IMR-90 (cell line): ENCODE results near the gene TARS3.

ENCODE experiments used
- CTCF ChIP-seq: conservative IDR thresholded peaks from 2 replicates; pipeline ENCODE4 v1.5.1; 2012; ENCODE audit warnings: mild to moderate bottlenecking, low read depth, low read length, improper control_type of control experiment
- MXI1 ChIP-seq: IDR thresholded peaks from 2 replicates; pipeline ENCODE4 v1.6.1; 2012; ENCODE audit warnings: low read depth, mild to moderate bottlenecking, low read length, moderate library complexity, borderline replicate concordance
- POLR2A ChIP-seq: IDR thresholded peaks from 2 replicates; pipeline ENCODE4 v1.6.1; 2012; ENCODE audit warnings: mild to moderate bottlenecking, low read depth, low read length
- RAD21 ChIP-seq: IDR thresholded peaks from 2 replicates; pipeline ENCODE4 v1.6.1; 2012; ENCODE audit warnings: low read length, improper control_type of control experiment

- TF ChIP-seq CTCF (no peak), RAD21 (no peak), POLR2A (no peak), MXI1 (no peak)
Observed at GRCh38 chr15:101694261-101694660, 30.0 kb downstream of the TARS3 start.
